K562 (cell line): ENCODE results near the gene RUNX1. TPM values are rescaled to one million over a fixed set of nuclear protein-coding genes. Genes with fewer than 3 reads are reported as not detected.

ENCODE experiments used
- ATF7 ChIP-seq: fragments of 450-650 bp; IDR thresholded peaks from 2 replicates; pipeline ENCODE4 v1.7.1; 2014; ENCODE audit warnings: mild to moderate bottlenecking, moderate library complexity
- HMG20A ChIP-seq: fragments of 450-650 bp; formaldehyde crosslinking; conservative IDR thresholded peaks from 2 replicates; pipeline ENCODE4 v1.4.0; 2020; ENCODE audit warnings: mild to moderate bottlenecking, mixed read lengths
- ILF3 ChIP-seq: fragments of 450-650 bp; IDR thresholded peaks from 2 replicates; pipeline ENCODE4 v1.6.1; 2018; ENCODE audit warnings: antibody characterized with exemption, mild to moderate bottlenecking, moderate library complexity, borderline replicate concordance
- JUN ChIP-seq, 2 experiments: sonication (generic) in 1 of 2; formaldehyde crosslinking in 1 of 2; IDR thresholded peaks; 2 replicates each; pipeline versions ENCODE4 v1.6.1 to v1.8.0; 2012 to 2022; ENCODE audit warnings: borderline replicate concordance in 2 of 2, mild to moderate bottlenecking in 2 of 2, improper control_type of control experiment in 1 of 2, low read depth in 1 of 2, low read length in 1 of 2, missing genetic modification reagents in 1 of 2
- PURB ChIP-seq: sonication (generic); formaldehyde crosslinking; IDR thresholded peaks from 2 replicates; pipeline ENCODE4 v1.9.0; 2021; ENCODE audit warnings: low read depth, mild to moderate bottlenecking, missing genetic modification reagents
- RAD51 ChIP-seq: fragments of 450-650 bp; IDR thresholded peaks from 2 replicates; pipeline ENCODE4 v1.7.1; 2016; ENCODE audit warnings: low read depth, mild to moderate bottlenecking, borderline replicate concordance
- SMARCC2 ChIP-seq: fragments of 450-650 bp; IDR thresholded peaks from 2 replicates; pipeline ENCODE4 v1.6.1; 2017; ENCODE audit warnings: antibody characterized with exemption, moderate library complexity, mild to moderate bottlenecking, low read depth
- TEAD4 ChIP-seq, 2 experiments: sonication (generic) in 1 of 2; formaldehyde crosslinking in 1 of 2; IDR thresholded peaks; 2 replicates each; pipeline versions ENCODE4 v1.6.1 to v1.8.0; 2012 to 2022; ENCODE audit warnings: borderline replicate concordance in 1 of 2, inconsistent platforms in 1 of 2, low read length in 1 of 2, mild to moderate bottlenecking in 1 of 2, missing genetic modification reagents in 1 of 2
- ZNF184 ChIP-seq: sonication (generic); formaldehyde crosslinking; IDR thresholded peaks from 2 replicates; pipeline ENCODE4 v1.5.0; 2020; ENCODE audit warnings: missing genetic modification reagents
- ZNF41 ChIP-seq: fragments of 250-450 bp; sonication (Bioruptor Pico); conservative IDR thresholded peaks from 2 replicates; pipeline ENCODE4 v1.4.0; 2020; ENCODE audit warnings: mild to moderate bottlenecking
- polyA plus RNA-seq, 8 experiments: library from polyadenylated mRNA; depleted of rRNA in 4 of 8; stranded (reverse) in 5 of 8; unstranded in 3 of 8; fragments of >200 nt; fragmentation: Nextera tagmentation in 2 of 8; fragmentation: Illumina TruSeq in 1 of 8; extraction: Ambion mirVana in 2 of 8; extraction: Trizol in 1 of 8; gene quantifications; 2 replicates each; pipeline versions ENCODE4 v1.2.1 to v1.2.3, GENCODE V29; 2011 to 2014; ENCODE audit warnings: inconsistent platforms in 1 of 8, missing spikeins in 1 of 8
- total RNA-seq, 7 experiments: library from RNA; depleted of rRNA in 6 of 7; stranded (reverse); fragments of >200 nt in 6 of 7; fragmentation: Illumina TruSeq in 2 of 7; extraction: Trizol in 2 of 7; gene quantifications; 2 replicates each; pipeline versions ENCODE4 v1.2.1 to v1.2.3, GENCODE V29; 2011 to 2021; ENCODE audit warnings: low replicate concordance in 1 of 7
- TF ChIP-seq, protein P1 (sequence below): sonication (generic); formaldehyde crosslinking; IDR thresholded peaks from 2 replicates; pipeline ENCODE4 v1.8.1; 2023; ENCODE audit warnings: mild to moderate bottlenecking, missing genetic modification reagents
- TF ChIP-seq, protein P2 (sequence below): sonication (generic); formaldehyde crosslinking; IDR thresholded peaks from 2 replicates; pipeline ENCODE4 v1.8.0; 2023; ENCODE audit warnings: mild to moderate bottlenecking, missing genetic modification reagents
- TF ChIP-seq, protein P3 (sequence below): IDR thresholded peaks from 3 replicates; pipeline ENCODE4 v1.6.1; 2011; ENCODE audit warnings: borderline replicate concordance, mild to moderate bottlenecking, moderate library complexity; ENCODE audit not compliant: insufficient read length; ENCODE audit errors: extremely low read depth
- TF ChIP-seq, protein P4 (sequence below): sonication (generic); formaldehyde crosslinking; IDR thresholded peaks from 2 replicates; pipeline ENCODE4 v1.8.0; 2022; ENCODE audit warnings: mild to moderate bottlenecking, missing genetic modification reagents

Gene RUNX1
- total and polyA plus RNA-seq, 9 of the 15 experiments (the other 6 are each of a cell fraction or from before 2014, with no cell fraction given), result 2.2 to 68.6 (median 17.8) TPM

DNA sequence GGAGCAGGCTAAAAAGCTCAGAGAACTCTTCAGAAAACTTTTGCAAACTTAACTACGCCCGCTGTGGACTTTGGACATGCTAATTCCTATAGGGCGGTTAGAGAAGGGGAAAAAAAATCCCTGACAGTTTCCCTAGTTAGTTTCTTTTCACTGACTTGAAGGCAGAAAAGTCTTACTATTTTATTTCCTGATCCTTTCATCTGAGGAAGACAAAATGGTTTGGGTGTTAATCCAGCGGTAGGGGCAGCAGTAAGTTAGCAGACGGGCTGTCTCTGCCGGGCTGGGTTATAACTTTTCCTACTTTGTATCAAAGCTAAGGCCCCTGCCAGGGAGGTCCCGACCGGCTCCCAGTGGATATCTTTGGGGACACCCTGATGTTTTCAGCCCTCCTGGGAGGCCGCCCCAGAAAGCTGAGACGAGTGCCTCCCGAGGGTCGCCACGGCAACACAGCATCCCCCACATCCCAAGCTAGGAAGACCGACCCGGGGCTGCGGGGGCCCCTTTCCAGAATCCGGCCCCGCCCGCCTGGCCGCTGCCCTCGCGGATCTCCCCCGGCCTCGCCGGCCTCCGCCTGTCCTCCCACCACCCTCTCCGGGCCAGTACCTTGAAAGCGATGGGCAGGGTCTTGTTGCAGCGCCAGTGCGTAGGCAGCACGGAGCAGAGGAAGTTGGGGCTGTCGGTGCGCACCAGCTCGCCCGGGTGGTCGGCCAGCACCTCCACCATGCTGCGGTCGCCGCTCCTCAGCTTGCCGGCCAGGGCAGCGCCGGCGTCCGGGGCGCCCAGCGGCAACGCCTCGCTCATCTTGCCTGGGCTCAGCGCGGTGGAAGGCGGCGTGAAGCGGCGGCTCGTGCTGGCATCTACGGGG lies 162.6 kb downstream of the RUNX1 start (continued):
- TF ChIP-seq, protein P1, sequence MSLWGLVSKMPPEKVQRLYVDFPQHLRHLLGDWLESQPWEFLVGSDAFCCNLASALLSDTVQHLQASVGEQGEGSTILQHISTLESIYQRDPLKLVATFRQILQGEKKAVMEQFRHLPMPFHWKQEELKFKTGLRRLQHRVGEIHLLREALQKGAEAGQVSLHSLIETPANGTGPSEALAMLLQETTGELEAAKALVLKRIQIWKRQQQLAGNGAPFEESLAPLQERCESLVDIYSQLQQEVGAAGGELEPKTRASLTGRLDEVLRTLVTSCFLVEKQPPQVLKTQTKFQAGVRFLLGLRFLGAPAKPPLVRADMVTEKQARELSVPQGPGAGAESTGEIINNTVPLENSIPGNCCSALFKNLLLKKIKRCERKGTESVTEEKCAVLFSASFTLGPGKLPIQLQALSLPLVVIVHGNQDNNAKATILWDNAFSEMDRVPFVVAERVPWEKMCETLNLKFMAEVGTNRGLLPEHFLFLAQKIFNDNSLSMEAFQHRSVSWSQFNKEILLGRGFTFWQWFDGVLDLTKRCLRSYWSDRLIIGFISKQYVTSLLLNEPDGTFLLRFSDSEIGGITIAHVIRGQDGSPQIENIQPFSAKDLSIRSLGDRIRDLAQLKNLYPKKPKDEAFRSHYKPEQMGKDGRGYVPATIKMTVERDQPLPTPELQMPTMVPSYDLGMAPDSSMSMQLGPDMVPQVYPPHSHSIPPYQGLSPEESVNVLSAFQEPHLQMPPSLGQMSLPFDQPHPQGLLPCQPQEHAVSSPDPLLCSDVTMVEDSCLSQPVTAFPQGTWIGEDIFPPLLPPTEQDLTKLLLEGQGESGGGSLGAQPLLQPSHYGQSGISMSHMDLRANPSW (CRISPR knock-in tag), result no peak
- TF ChIP-seq, protein P2, sequence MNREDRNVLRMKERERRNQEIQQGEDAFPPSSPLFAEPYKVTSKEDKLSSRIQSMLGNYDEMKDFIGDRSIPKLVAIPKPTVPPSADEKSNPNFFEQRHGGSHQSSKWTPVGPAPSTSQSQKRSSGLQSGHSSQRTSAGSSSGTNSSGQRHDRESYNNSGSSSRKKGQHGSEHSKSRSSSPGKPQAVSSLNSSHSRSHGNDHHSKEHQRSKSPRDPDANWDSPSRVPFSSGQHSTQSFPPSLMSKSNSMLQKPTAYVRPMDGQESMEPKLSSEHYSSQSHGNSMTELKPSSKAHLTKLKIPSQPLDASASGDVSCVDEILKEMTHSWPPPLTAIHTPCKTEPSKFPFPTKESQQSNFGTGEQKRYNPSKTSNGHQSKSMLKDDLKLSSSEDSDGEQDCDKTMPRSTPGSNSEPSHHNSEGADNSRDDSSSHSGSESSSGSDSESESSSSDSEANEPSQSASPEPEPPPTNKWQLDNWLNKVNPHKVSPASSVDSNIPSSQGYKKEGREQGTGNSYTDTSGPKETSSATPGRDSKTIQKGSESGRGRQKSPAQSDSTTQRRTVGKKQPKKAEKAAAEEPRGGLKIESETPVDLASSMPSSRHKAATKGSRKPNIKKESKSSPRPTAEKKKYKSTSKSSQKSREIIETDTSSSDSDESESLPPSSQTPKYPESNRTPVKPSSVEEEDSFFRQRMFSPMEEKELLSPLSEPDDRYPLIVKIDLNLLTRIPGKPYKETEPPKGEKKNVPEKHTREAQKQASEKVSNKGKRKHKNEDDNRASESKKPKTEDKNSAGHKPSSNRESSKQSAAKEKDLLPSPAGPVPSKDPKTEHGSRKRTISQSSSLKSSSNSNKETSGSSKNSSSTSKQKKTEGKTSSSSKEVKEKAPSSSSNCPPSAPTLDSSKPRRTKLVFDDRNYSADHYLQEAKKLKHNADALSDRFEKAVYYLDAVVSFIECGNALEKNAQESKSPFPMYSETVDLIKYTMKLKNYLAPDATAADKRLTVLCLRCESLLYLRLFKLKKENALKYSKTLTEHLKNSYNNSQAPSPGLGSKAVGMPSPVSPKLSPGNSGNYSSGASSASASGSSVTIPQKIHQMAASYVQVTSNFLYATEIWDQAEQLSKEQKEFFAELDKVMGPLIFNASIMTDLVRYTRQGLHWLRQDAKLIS (CRISPR knock-in tag), result 0 out of 2 replicates have a peak, but pooled peaks have one; percentile 38
- TF ChIP-seq ATF7 (0 out of 2 replicates have a peak, but pooled peaks have one; percentile 23), ILF3 (no peak), ZNF184 (no peak), HMG20A (CRISPR knock-in tag) (no peak), PURB (CRISPR knock-in tag) (no peak), JUN (IDR thresholded peaks at IDR 0.05; ENCODE audit: borderline replicate concordance, low read depth, low read length) (no peak), JUN (CRISPR knock-in tag; IDR thresholded peaks at IDR 0.05; ENCODE audit: borderline replicate concordance) (no peak), SMARCC2 (no peak), RAD51 (no peak), TEAD4 (IDR thresholded peaks at IDR 0.05; ENCODE audit: low read length) (no peak), TEAD4 (CRISPR knock-in tag; IDR thresholded peaks at IDR 0.05; ENCODE audit: borderline replicate concordance) (no peak), ZNF41 (CRISPR knock-in tag) (no peak)
- TF ChIP-seq, protein P3, sequence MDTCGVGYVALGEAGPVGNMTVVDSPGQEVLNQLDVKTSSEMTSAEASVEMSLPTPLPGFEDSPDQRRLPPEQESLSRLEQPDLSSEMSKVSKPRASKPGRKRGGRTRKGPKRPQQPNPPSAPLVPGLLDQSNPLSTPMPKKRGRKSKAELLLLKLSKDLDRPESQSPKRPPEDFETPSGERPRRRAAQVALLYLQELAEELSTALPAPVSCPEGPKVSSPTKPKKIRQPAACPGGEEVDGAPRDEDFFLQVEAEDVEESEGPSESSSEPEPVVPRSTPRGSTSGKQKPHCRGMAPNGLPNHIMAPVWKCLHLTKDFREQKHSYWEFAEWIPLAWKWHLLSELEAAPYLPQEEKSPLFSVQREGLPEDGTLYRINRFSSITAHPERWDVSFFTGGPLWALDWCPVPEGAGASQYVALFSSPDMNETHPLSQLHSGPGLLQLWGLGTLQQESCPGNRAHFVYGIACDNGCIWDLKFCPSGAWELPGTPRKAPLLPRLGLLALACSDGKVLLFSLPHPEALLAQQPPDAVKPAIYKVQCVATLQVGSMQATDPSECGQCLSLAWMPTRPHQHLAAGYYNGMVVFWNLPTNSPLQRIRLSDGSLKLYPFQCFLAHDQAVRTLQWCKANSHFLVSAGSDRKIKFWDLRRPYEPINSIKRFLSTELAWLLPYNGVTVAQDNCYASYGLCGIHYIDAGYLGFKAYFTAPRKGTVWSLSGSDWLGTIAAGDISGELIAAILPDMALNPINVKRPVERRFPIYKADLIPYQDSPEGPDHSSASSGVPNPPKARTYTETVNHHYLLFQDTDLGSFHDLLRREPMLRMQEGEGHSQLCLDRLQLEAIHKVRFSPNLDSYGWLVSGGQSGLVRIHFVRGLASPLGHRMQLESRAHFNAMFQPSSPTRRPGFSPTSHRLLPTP, result no peak
- TF ChIP-seq, protein P4, sequence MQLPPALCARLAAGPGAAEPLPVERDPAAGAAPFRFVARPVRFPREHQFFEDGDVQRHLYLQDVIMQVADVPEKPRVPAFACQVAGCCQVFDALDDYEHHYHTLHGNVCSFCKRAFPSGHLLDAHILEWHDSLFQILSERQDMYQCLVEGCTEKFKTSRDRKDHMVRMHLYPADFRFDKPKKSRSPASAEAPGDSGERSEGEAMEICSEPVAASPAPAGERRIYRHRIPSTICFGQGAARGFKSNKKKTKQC, result no peak
